Heart right ventricle (tissue), 16 donors: Measurements from ENCODE around the gene PLXND1. TPM values are rescaled to one million over a fixed set of nuclear protein-coding genes. Genes with fewer than 3 reads are reported as not detected.

Experiments used
- ATAC-seq, 8 donors: fragments of 200-7000 bp; cut with Tn5 transposase; one replicate each; pipeline ENCODE4 v1.9.1; 2020; ENCODE audit warnings: mild to moderate bottlenecking in 8 of 8, moderate library complexity in 8 of 8, moderate number of reproducible peaks in 1 of 8
- DNase-seq, 2 donors: peaks; one replicate each; pipeline ENCODE4 v3.0.0-alpha.2; 2020
- H3K27ac ChIP-seq, 10 donors: fragments of 200-600 bp; sonication (generic) in 2 of 10; one replicate each; pipeline versions ENCODE4 v1.5.0 to v1.8.0; 2020 to 2022; ENCODE audit warnings: mild to moderate bottlenecking in 3 of 10
- H3K27me3 ChIP-seq, 7 donors: fragments of 200-600 bp; one replicate each; pipeline ENCODE4 v1.8.0; 2021 to 2022; ENCODE audit warnings: mild to moderate bottlenecking in 2 of 7
- H3K36me3 ChIP-seq, 9 donors: fragments of 200-600 bp; sonication (generic) in 1 of 9; one replicate each; pipeline versions ENCODE4 v1.5.0 to v1.8.0; 2020 to 2022; ENCODE audit warnings: mild to moderate bottlenecking in 2 of 9
- H3K4me1 ChIP-seq, 9 donors: fragments of 200-600 bp; sonication (generic) in 1 of 9; one replicate each; pipeline versions ENCODE4 v1.5.0 to v1.8.0; 2020 to 2022; ENCODE audit warnings: mild to moderate bottlenecking in 4 of 9
- H3K4me3 ChIP-seq, 10 donors: fragments of 200-600 bp; sonication (generic) in 2 of 10; one replicate each; pipeline versions ENCODE4 v1.5.0 to v1.8.0; 2020 to 2022; ENCODE audit warnings: mild to moderate bottlenecking in 7 of 10, moderate library complexity in 2 of 10
- H3K9me3 ChIP-seq, 11 donors: fragments of 200-600 bp in 10 of 11; sonication (generic) in 2 of 11; one replicate each; pipeline versions ENCODE4 v1.5.0 to v1.8.0; 2013 to 2022; ENCODE audit warnings: mild to moderate bottlenecking in 2 of 11, control low read depth in 1 of 11, moderate library complexity in 1 of 11
- CTCF ChIP-seq, 9 donors: fragments of 200-600 bp; sonication (generic) in 2 of 9; IDR thresholded peaks; one replicate each; pipeline versions ENCODE4 v1.5.0 to v1.8.0; 2021 to 2022; ENCODE audit warnings: antibody characterized with exemption in 9 of 9, mild to moderate bottlenecking in 5 of 9, moderate library complexity in 1 of 9
- WGBS, 2 donors: extraction: QIAGEN DNeasy Blood & Tissue Kit; methylation state at CpG; one replicate each; pipeline ENCODE4 v1.1.7; 2013; ENCODE audit warnings: inconsistent platforms in 1 of 2; 5-methylcytosine and 5-hydroxymethylcytosine counted together
- intact Hi-C, 10 donors: fragments of 100-400 bp; cut with DNase I; formaldehyde crosslinking; loops; one replicate each; pipeline versions ENCODE4 v1.11.1 to v1.14.2; 2022
- polyA plus RNA-seq, 2 donors: library from polyadenylated mRNA; stranded (reverse); fragments of 200-250 nt; gene quantifications; one replicate each; pipeline ENCODE4 v1.2.3, GENCODE V29; 2013
- total RNA-seq, 10 donors: library from RNA; stranded (reverse); fragmentation: NEBNext Ultra II Directional in 3 of 10; extraction: Animal tissue kit (Norgen Biotek cat#: 25700) in 3 of 10; gene quantifications; one replicate each; pipeline versions ENCODE4 v1.2.1 to v1.2.4, GENCODE V29; 2021 to 2023
- donor health status: Arrhythmogenic right ventricular cardiomyopathy.
- donor health status: ischemic (EF 13 %, LVEDD 7.1; RV severe dilation, severe dysfunction).
- donor health status: healthy with polysubstance abuse.
- donor health status: DM: no; HTN: yes; CAD: no.
- donor health status: DM: no; HTN: no; CAD: no.
- donor health status: ischemic (EF 25% LVEDD 6.9; RV normal size, moderate dysfunction).
- donor health status: ischemic (EF 25% LVEDD 5.7; RV mildly dilated, moderate dysfunction).
- donor health status: healthy.
- donor health status: DM: yes; HTN: yes; CAD: no.
- donor health status: Ischemic cardiomyopathy.
- donor health status: ischemic (EF 35%, LVEDD 5.7; RV mildly dilated, moderate dysfunction).
- donor health status: nonischemic (EF 11% LVEDD 7.7; RV severe dilation, severe dysfunction).
- donor health status: DM: yes; HTN: yes; CAD: no.
- donor health status: PGD.
- donor health status: ischemic (EF 29% LVEDD 5.4; RV normal size, mild dysfunction).
- donor health status: nonischemic (EF 23%, LVEDD 6.1; RV moderate dilation, normal function).

The PLXND1 gene
- total and polyA plus RNA-seq, 12 donors, result 40.9 to 169 (median 65.8) TPM

- H3K4me3 ChIP-seq, result peak overlapping the region in 7 of 10 donors; percentile 11 to 66 (median 32)
- no peak for TF ChIP-seq CTCF (IDR thresholded peaks at IDR 0.05)
- intact Hi-C loops, result loop anchor here in 4 of 10 donors (5.0 to 10.0 kb wide), 4 partner anchors 37 to 107 kb away; no protein-coding TSS in a partner anchor
- H3K4me1 ChIP-seq, result peaks cover 38 to 100% (median 95%) of the 10 kb centered on the region in 9 donors
- H3K27me3 ChIP-seq, result no peaks in the 10 kb centered on the region
- no peak for ATAC-seq
- WGBS, 2 donors, result 51 to 67% methylated on average over 19 of the region's 19 CpGs
- H3K27ac ChIP-seq, result peak overlapping the region; percentile 50 to 99 (median 92)
- no peak for DNase-seq
- H3K9me3 ChIP-seq, result no peaks in the 10 kb centered on the region
- H3K36me3 ChIP-seq, result peaks cover 0 to 16% (median 0%) of the 10 kb centered on the region in 9 donors
These were observed 7.4 kb downstream of the PLXND1 start for GRCh38 chr3:129599073-129599472.

GRCh38 chr3:129598484-129598883 lies 8.0 kb downstream of the PLXND1 start:
- no peak for TF ChIP-seq CTCF (IDR thresholded peaks at IDR 0.05)
- peaks cover 0 to 16% (median 0%) of the 10 kb centered on the region in 9 donors for H3K36me3 ChIP-seq
- no peaks in the 10 kb centered on the region for H3K9me3 ChIP-seq
- DNase-seq (no peak), ATAC-seq (no peak)
- 75 to 78% methylated on average over 11 of the region's 11 CpGs for WGBS, 2 donors
- intact Hi-C loops, result loop anchor here in 4 of 10 donors (5.0 to 10.0 kb wide), 4 partner anchors 36 to 106 kb away; no protein-coding TSS in a partner anchor
- H3K27ac ChIP-seq, result peak overlapping the region; percentile 50 to 99 (median 92)
- peak overlapping the region in 6 of 10 donors; percentile 15 to 66 (median 34) for H3K4me3 ChIP-seq
- H3K4me1 ChIP-seq, result peaks cover 38 to 100% (median 95%) of the 10 kb centered on the region in 9 donors
- H3K27me3 ChIP-seq, result no peaks in the 10 kb centered on the region

GRCh38 chr3:129598000-129598381 lies 8.5 kb downstream of the PLXND1 start:
- WGBS, 2 donors, result 44 to 55% methylated on average over 5 of the region's 5 CpGs
- H3K9me3 ChIP-seq, result no peaks in the 10 kb centered on the region
- peak overlapping the region; percentile 55 to 99 (median 92) for H3K27ac ChIP-seq
- no peak for TF ChIP-seq CTCF (IDR thresholded peaks at IDR 0.05)
- no peaks in the 10 kb centered on the region for H3K27me3 ChIP-seq
- ATAC-seq (no peak), DNase-seq (no peak)
- peaks cover 42 to 100% (median 98%) of the 10 kb centered on the region in 9 donors for H3K4me1 ChIP-seq
- H3K36me3 ChIP-seq, result peaks cover 0 to 16% (median 0%) of the 10 kb centered on the region in 9 donors
- H3K4me3 ChIP-seq, result peak overlapping the region in 6 of 10 donors; percentile 10 to 66 (median 40)
- intact Hi-C loops, result loop anchor here in 4 of 10 donors (5.0 to 10.0 kb wide), 4 partner anchors 36 to 106 kb away; no protein-coding TSS in a partner anchor

GRCh38 chr3:129597087-129597999 lies 9.1 kb downstream of the PLXND1 start:
- no peak for TF ChIP-seq CTCF (IDR thresholded peaks at IDR 0.05)
- peak overlapping the region in 9 of 10 donors; percentile 9 to 66 (median 37) for H3K4me3 ChIP-seq
- no peaks in the 10 kb centered on the region for H3K27me3 ChIP-seq
- no peak for DNase-seq
- 39 to 51% methylated on average over 31 of the region's 31 CpGs for WGBS, 2 donors
- H3K4me1 ChIP-seq, result peaks cover 46 to 100% (median 98%) of the 10 kb centered on the region in 9 donors
- no peaks in the 10 kb centered on the region for H3K9me3 ChIP-seq
- H3K27ac ChIP-seq, result peak overlapping the region; percentile 55 to 99 (median 92)
- peaks cover 0 to 12% (median 0%) of the 10 kb centered on the region in 9 donors for H3K36me3 ChIP-seq
- peak in 7 of 8 donors; percentile 4 to 28 (median 9) for ATAC-seq
- intact Hi-C loops, result loop anchor here in 4 of 10 donors (5.0 to 10.0 kb wide), 4 partner anchors 35 to 105 kb away; no protein-coding TSS in a partner anchor
